SK-N-MC (cell line): ENCODE results near the gene FLT1.

ENCODE experiments used
- EZH2 ChIP-seq: fragments of 200-600 bp; sonication (generic); IDR thresholded peaks from one replicate; pipeline ENCODE4 v1.6.1; 2017; ENCODE audit warnings: antibody characterized with exemption
- POLR2AphosphoS5 ChIP-seq: IDR thresholded peaks from 2 replicates; pipeline ENCODE4 v1.6.1; 2012; ENCODE audit warnings: mild to moderate bottlenecking, low read depth, low read length, borderline replicate concordance

DNA sequence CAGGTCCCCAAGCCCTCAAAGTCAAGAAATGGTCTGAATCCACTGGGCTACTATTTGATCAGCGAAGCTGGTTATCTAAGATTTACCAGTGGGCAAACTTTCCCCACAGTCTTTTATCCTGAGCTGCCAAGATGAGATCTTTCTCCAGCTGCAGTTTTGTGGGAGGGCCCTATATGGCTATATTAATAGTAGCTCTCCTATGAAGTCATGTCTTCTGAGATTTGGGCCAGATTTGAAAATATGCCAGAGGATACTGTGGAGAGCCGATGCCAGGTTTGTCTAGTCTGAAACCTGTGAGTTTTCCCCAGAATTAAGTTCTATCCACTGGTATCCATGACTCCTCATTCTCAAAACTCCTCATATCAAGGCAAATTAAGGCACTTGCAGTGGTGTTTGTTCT lies 173.2 kb downstream of the FLT1 start:
- no peak for TF ChIP-seq EZH2
- TF ChIP-seq POLR2AphosphoS5, result no peak
